Neuronal stem cell (in vitro differentiated cells): ENCODE data around the gene UBE2J2.

Experiments used
- DNase-seq: peaks from one replicate; pipeline ENCODE4 v3.0.0-alpha.2; 2013; ENCODE audit warnings: low spot score
- H2AFZ ChIP-seq: one replicate; pipeline ENCODE4 v1.6.1; 2013; ENCODE audit warnings: mild to moderate bottlenecking, low read length, inconsistent platforms
- H2AK5ac ChIP-seq: 2 replicates; pipeline ENCODE4 v1.6.1; 2013; ENCODE audit warnings: low read depth, mild to moderate bottlenecking, inconsistent platforms, low read length, moderate library complexity, mixed read lengths
- H2BK120ac ChIP-seq: 2 replicates; pipeline ENCODE4 v1.6.1; 2013; ENCODE audit warnings: low read depth, mild to moderate bottlenecking, inconsistent platforms, low read length, moderate library complexity, mixed read lengths
- H2BK12ac ChIP-seq: one replicate; pipeline ENCODE4 v1.6.1; 2013; ENCODE audit warnings: low read length, inconsistent platforms
- H2BK15ac ChIP-seq: 2 replicates; pipeline ENCODE4 v1.6.1; 2013; ENCODE audit warnings: mild to moderate bottlenecking, low read length, inconsistent platforms, mixed read lengths
- H2BK5ac ChIP-seq: one replicate; pipeline ENCODE4 v1.6.1; 2013; ENCODE audit warnings: inconsistent platforms, mild to moderate bottlenecking, low read length, moderate library complexity
- H3K14ac ChIP-seq: one replicate; pipeline ENCODE4 v1.6.1; 2013; ENCODE audit warnings: low read length, inconsistent platforms
- H3K18ac ChIP-seq: 2 replicates; pipeline ENCODE4 v1.6.1; 2013; ENCODE audit warnings: low read length, inconsistent platforms
- H3K23ac ChIP-seq: 2 replicates; pipeline ENCODE4 v1.6.1; 2013; ENCODE audit warnings: low read depth, mild to moderate bottlenecking, mixed read lengths, low read length, inconsistent platforms; ENCODE audit not compliant: poor library complexity
- H3K27ac ChIP-seq: replicated peaks from 3 replicates; pipeline ENCODE4 v1.5.1; 2013; ENCODE audit warnings: low read length, inconsistent platforms
- H3K27me3 ChIP-seq, 3 experiments: 2 replicates each; pipeline ENCODE4 v1.6.1; 2013; ENCODE audit warnings: low read length in 3 of 3, mild to moderate bottlenecking in 2 of 3, inconsistent platforms in 1 of 3, low read depth in 1 of 3, mixed read lengths in 1 of 3, moderate library complexity in 1 of 3; ENCODE audit not compliant: control insufficient read depth in 3 of 3, insufficient read depth in 3 of 3
- H3K36me3 ChIP-seq, 2 donors: replicated peaks in 1 of 2; 2 replicates each; pipeline ENCODE4 v1.6.1; 2013; ENCODE audit warnings: low read length in 2 of 2; ENCODE audit not compliant: control insufficient read depth in 2 of 2, insufficient read depth in 2 of 2
- H3K4ac ChIP-seq: 2 replicates; pipeline ENCODE4 v1.6.1; 2013; ENCODE audit warnings: inconsistent platforms, mild to moderate bottlenecking, low read length, moderate library complexity
- H3K4me1 ChIP-seq, 2 donors: 1 replicate in 1 of 2; 2 replicates in 1 of 2; pipeline ENCODE4 v1.6.1; 2013; ENCODE audit warnings: low read length in 2 of 2, low read depth in 1 of 2; ENCODE audit not compliant: control insufficient read depth in 2 of 2, insufficient read depth in 1 of 2
- H3K4me2 ChIP-seq: one replicate; pipeline ENCODE4 v1.6.1; 2013; ENCODE audit warnings: mild to moderate bottlenecking, low read length, inconsistent platforms; ENCODE audit not compliant: insufficient read depth, poor library complexity, severe bottlenecking
- H3K4me3 ChIP-seq, 2 donors: 2 replicates each; pipeline ENCODE4 v1.5.1; 2013; ENCODE audit warnings: low read length in 2 of 2, mild to moderate bottlenecking in 2 of 2, inconsistent platforms in 1 of 2, moderate library complexity in 1 of 2
- H3K79me1 ChIP-seq: one replicate; pipeline ENCODE4 v1.6.1; 2013; ENCODE audit warnings: low read depth, mild to moderate bottlenecking, inconsistent platforms, low read length, moderate library complexity
- H3K9ac ChIP-seq: one replicate; pipeline ENCODE4 v1.6.1; 2013; ENCODE audit warnings: mild to moderate bottlenecking, low read depth, low read length, inconsistent platforms; ENCODE audit not compliant: poor library complexity
- H3K9me3 ChIP-seq, 2 donors: replicated peaks in 1 of 2; 2 replicates each; pipeline versions ENCODE3 to v1.6.1; 2013; ENCODE audit warnings: low read length in 2 of 2, mild to moderate bottlenecking in 2 of 2, inconsistent platforms in 1 of 2, low read depth in 1 of 2, mixed read lengths in 1 of 2, moderate library complexity in 1 of 2; ENCODE audit not compliant: control insufficient read depth in 2 of 2, insufficient read depth in 1 of 2
- H4K8ac ChIP-seq: one replicate; pipeline ENCODE4 v1.6.1; 2013; ENCODE audit warnings: low read depth, mild to moderate bottlenecking, inconsistent platforms, low read length, moderate library complexity
- H4K91ac ChIP-seq: one replicate; pipeline ENCODE4 v1.6.1; 2013; ENCODE audit warnings: low read length, low read depth, mild to moderate bottlenecking, inconsistent platforms; ENCODE audit not compliant: poor library complexity
- WGBS, 2 donors: extraction: QIAGEN DNeasy Blood & Tissue Kit; methylation state at CpG; one replicate each; pipeline ENCODE4 v1.1.7; 2013; ENCODE audit warnings: missing lambda C conversion rate in 2 of 2, mixed read lengths in 1 of 2; ENCODE audit not compliant: insufficient read length in 2 of 2, insufficient replicate concordance in 1 of 2; ENCODE audit errors: extremely low coverage in 2 of 2; 5-methylcytosine and 5-hydroxymethylcytosine counted together

Gene UBE2J2

DNA sequence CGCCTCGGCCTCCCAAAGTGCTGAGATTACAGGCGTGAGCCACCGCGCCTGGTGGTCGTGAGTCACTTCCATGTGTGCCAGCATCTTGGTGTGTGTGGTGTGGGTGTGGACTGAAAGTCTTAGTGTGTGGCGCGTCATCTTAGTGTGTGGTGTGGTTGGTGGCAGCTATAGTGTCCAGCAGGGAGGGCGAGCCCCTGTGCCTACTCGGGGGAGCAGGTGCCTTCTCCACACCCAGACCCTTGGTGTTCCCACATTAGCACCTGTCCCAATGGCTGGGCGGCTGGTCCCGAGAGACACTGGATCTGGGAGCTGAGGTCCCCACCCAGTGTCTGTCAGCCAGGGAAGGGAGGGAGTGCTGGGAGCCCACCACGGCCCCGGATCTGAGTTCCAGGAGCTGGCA is 9.3 kb upstream of the UBE2J2 start:
- no peak overlapping the region for H3K4me2 ChIP-seq
- H3K23ac ChIP-seq: no peak overlapping the region
- no peak overlapping the region for H2AFZ ChIP-seq
- no peak for DNase-seq
- WGBS, 2 donors: no CpG with 5 or more reads among the region's 14 CpGs
- no peak overlapping the region for H2BK12ac ChIP-seq
- peaks cover 0 to 4% of the 10 kb centered on the region in 2 donors for H3K4me1 ChIP-seq
- no peak overlapping the region for H3K4me3 ChIP-seq
- H4K91ac ChIP-seq: no peak overlapping the region
- H3K36me3 ChIP-seq: no peaks in the 10 kb centered on the region
- H3K79me1 ChIP-seq: peaks cover 5% of the 10 kb centered on the region
- H2AK5ac ChIP-seq: peak overlapping the region; percentile 81
- peak overlapping the region; percentile 78 for H2BK15ac ChIP-seq
- no peak overlapping the region for H3K27ac ChIP-seq
- H3K9me3 ChIP-seq: no peaks in the 10 kb centered on the region
- H2BK5ac ChIP-seq: peak overlapping the region; percentile 75
- H2BK120ac ChIP-seq: no peak overlapping the region
- no peak overlapping the region for H3K4ac ChIP-seq
- H3K18ac ChIP-seq: peak overlapping the region; percentile 48
- no peaks in the 10 kb centered on the region for H3K27me3 ChIP-seq
- no peak overlapping the region for H4K8ac ChIP-seq
- no peak overlapping the region for H3K9ac ChIP-seq
- H3K14ac ChIP-seq: no peak overlapping the region

DNA sequence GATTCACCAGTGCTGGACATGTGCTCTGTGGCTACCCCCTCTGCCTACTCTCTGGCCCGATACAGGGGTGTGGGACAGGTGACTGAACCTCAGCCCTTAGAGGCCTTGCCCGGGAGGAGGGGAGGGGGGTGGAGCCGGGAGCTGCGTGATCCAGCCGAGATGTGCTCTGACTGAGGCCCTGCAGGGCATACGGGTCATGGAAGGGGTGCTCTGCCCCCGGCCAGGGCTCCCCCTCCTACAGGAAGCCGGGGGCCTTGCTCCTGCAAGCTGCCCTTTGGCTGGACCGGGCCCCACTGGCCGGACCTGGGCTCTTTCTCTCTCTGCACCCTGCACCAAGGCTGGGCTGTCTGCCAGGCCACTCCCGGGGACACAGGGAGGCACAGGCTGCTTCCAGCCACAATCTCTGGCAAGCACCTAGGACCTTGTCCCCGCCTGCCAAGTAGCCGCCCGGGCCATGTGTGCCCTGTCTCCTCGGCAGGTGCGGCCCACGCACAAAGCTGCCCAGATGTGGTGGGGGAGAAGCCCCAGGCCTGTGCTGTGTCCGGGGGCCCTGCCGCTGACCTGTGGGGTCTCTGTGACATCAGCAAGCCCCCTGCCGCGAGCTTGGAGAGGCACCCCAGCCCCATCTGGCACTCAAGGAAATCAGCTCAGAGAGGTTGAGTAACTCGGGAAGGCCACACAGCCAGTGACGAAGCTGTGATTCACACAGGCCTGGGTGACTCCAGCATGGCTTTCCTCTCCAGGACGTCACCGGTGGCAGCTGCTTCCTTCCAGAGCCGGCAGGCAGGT is 8.1 kb upstream of the UBE2J2 start:
- Histone ChIP-seq H3K27me3 (no peaks in the 10 kb centered on the region), H3K36me3 (no peaks in the 10 kb centered on the region), H3K27ac (no peak overlapping the region), H3K18ac (peak overlapping the region; percentile 70), H2BK120ac (no peak overlapping the region), H2BK5ac (no peak overlapping the region), H2AFZ (no peak overlapping the region), H3K23ac (no peak overlapping the region), H3K4ac (no peak overlapping the region), H4K91ac (no peak overlapping the region), H3K9ac (no peak overlapping the region), H3K79me1 (peaks cover 5% of the 10 kb centered on the region), H3K4me3 (no peak overlapping the region), H3K4me1 (peaks cover 0 to 4% of the 10 kb centered on the region in 2 donors), H2BK12ac (no peak overlapping the region), H3K4me2 (no peak overlapping the region), H3K9me3 (no peaks in the 10 kb centered on the region), H2BK15ac (peak overlapping the region; percentile 89), H4K8ac (no peak overlapping the region), H3K14ac (peak overlapping the region; percentile 2), H2AK5ac (peak overlapping the region; percentile 83)
- no peak for DNase-seq
- no CpG with 5 or more reads among the region's 26 CpGs for WGBS, 2 donors

DNA sequence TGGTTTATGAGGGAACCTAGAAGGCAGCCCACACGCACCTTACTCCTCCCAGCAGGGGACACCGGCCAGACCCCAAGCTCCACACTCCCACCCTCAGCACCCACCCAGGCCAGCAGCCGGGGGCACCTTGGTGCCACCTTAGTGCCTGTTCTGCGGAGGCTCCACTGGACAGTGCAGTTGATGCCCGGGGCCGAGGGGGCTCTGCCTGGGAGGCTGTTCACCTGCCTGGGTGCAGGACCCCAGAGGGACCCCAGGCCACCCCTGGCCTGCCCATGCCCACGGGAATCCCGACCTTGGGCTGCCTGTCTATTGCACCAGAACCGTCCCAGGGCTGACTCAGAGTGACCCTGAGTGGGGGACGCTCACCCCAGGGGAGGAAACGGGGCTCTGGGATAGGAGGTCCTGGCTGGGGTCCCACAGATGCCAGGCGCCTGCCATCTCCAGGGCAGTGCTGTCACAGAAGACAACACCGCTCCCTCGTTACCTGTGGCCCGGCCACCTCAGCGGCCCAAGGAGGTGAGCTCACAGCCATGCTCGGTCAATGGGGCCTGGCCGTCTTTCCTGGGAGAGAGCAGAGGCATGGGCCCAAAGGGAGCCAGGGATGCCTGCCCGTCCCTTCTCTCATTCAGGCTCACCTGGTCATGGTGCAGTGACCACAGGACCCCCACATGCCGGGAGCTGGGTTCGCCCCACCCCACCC is 7.3 kb upstream of the UBE2J2 start:
- Histone ChIP-seq H3K14ac (peak overlapping the region; percentile 82), H3K27ac (no peak overlapping the region), H4K91ac (no peak overlapping the region), H3K4ac (no peak overlapping the region), H3K79me1 (peaks cover 2% of the 10 kb centered on the region), H3K18ac (peak overlapping the region; percentile 28), H2AK5ac (peak overlapping the region; percentile 81), H4K8ac (no peak overlapping the region), H2BK12ac (no peak overlapping the region), H3K4me3 (no peak overlapping the region), H3K9ac (peak overlapping the region; percentile 44), H2AFZ (no peak overlapping the region), H3K4me2 (no peak overlapping the region), H3K9me3 (no peaks in the 10 kb centered on the region), H2BK5ac (peak overlapping the region; percentile 24), H3K27me3 (no peaks in the 10 kb centered on the region), H3K23ac (no peak overlapping the region), H2BK15ac (peak overlapping the region; percentile 89), H3K4me1 (peaks cover 0 to 4% of the 10 kb centered on the region in 2 donors), H3K36me3 (no peaks in the 10 kb centered on the region), H2BK120ac (no peak overlapping the region)
- no peak for DNase-seq
- no CpG with 5 or more reads among the region's 21 CpGs for WGBS, 2 donors

DNA sequence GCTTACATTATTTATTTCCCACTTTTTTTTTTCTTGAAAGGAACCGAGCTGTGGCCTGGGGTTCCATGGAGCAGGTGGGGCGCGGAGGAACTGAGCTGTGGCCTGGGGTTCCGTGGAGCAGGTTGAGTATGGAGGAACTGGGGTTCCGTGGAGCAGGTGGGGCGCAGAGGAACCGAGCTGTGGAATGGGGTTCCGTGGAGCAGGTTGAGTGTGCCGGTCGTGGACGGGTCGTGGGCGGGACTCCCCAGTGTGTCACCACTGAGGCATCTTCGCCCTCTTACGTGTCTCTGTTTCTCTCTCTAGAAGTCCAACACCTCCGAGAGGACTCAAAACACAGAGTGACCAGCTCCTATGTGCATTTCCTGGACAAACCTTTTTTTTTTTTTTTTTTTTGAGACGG is 5.4 kb upstream of the UBE2J2 start:
- H3K4me2 ChIP-seq: no peak overlapping the region
- H3K18ac ChIP-seq: peak overlapping the region; percentile 11
- WGBS, 2 donors: no CpG with 5 or more reads among the region's 17 CpGs
- H3K4ac ChIP-seq: no peak overlapping the region
- no peak overlapping the region for H2BK12ac ChIP-seq
- no peak overlapping the region for H3K14ac ChIP-seq
- H4K8ac ChIP-seq: peak overlapping the region; percentile 65
- no peak overlapping the region for H2AFZ ChIP-seq
- H4K91ac ChIP-seq: no peak overlapping the region
- no peak overlapping the region for H3K9ac ChIP-seq
- no peak overlapping the region for H3K23ac ChIP-seq
- peak overlapping the region in 1 of 2 donors; percentile 16 for H3K4me3 ChIP-seq
- peaks cover 5 to 14% of the 10 kb centered on the region in 2 donors for H3K4me1 ChIP-seq
- no peak overlapping the region for H2BK5ac ChIP-seq
- no peak overlapping the region for H2BK120ac ChIP-seq
- H2BK15ac ChIP-seq: no peak overlapping the region
- H3K36me3 ChIP-seq: no peaks in the 10 kb centered on the region
- H3K27me3 ChIP-seq: no peaks in the 10 kb centered on the region
- DNase-seq: no peak
- no peak overlapping the region for H3K27ac ChIP-seq
- peaks cover 5% of the 10 kb centered on the region for H3K79me1 ChIP-seq
- no peaks in the 10 kb centered on the region for H3K9me3 ChIP-seq
- no peak overlapping the region for H2AK5ac ChIP-seq
